Keratinocyte (primary cell): ENCODE data around the gene NDUFA13. TPM values are rescaled to one million over a fixed set of nuclear protein-coding genes. Genes with fewer than 3 reads are reported as not detected.
"Not testable (repeated sequence)": the region's sequence is repeated elsewhere in the genome, so short reads cannot be mapped to it uniquely, and the experiment has no call there.

Experiments used
- DNase-seq: peaks from one replicate; pipeline ENCODE4 v3.0.0-alpha.2; 2011; ENCODE audit warnings: low read depth, missing footprints, low spot score
- FAIRE-seq: peaks from 2 replicates; lab custom pipeline; 2011; peaks lifted over from hg19 to GRCh38; lab: Jason Lieb, UNC
- H2AFZ ChIP-seq: 2 replicates; pipeline ENCODE4 v1.6.0; 2012; ENCODE audit warnings: low read length, control low read depth, inconsistent platforms; ENCODE audit not compliant: control insufficient read depth
- H3K27ac ChIP-seq: 2 replicates; pipeline ENCODE4 v1.5.1; 2011; ENCODE audit warnings: low read length; ENCODE audit not compliant: control insufficient read depth, insufficient read depth
- H3K27me3 ChIP-seq: 3 replicates; pipeline ENCODE4 v1.6.0; 2011; ENCODE audit warnings: low read length; ENCODE audit not compliant: control insufficient read depth, insufficient read depth; ENCODE audit errors: extremely low read depth
- H3K36me3 ChIP-seq, 2 experiments: 2 replicates in 1 of 2; 3 replicates in 1 of 2; pipeline ENCODE4 v1.5.1; 2011; ENCODE audit warnings: low read length in 2 of 2, mild to moderate bottlenecking in 1 of 2; ENCODE audit not compliant: control insufficient read depth in 2 of 2, insufficient read depth in 2 of 2; ENCODE audit errors: extremely low read depth in 1 of 2
- H3K4me1 ChIP-seq: 3 replicates; pipeline ENCODE4 v1.5.1; 2011; ENCODE audit warnings: low read length; ENCODE audit not compliant: control insufficient read depth, insufficient read depth; ENCODE audit errors: extremely low read depth
- H3K4me2 ChIP-seq: 3 replicates; pipeline ENCODE4 v1.6.0; 2011; ENCODE audit warnings: low read depth, low read length; ENCODE audit not compliant: control insufficient read depth, insufficient read depth; ENCODE audit errors: extremely low read depth
- H3K4me3 ChIP-seq, 3 experiments: fragments of 200-600 bp in 1 of 3; sonication (generic) in 1 of 3; 2 replicates in 2 of 3; 3 replicates in 1 of 3; pipeline ENCODE4 v1.5.1; 2011 to 2016; ENCODE audit warnings: low read length in 3 of 3, mild to moderate bottlenecking in 3 of 3, control low read depth in 2 of 3, inconsistent platforms in 1 of 3, low read depth in 1 of 3, mixed read lengths in 1 of 3, mixed run types in 1 of 3, moderate library complexity in 1 of 3; ENCODE audit not compliant: control insufficient read depth in 2 of 3, insufficient read depth in 2 of 3; ENCODE audit errors: extremely low read depth in 1 of 3
- H3K79me2 ChIP-seq: 2 replicates; pipeline ENCODE4 v1.6.0; 2012; ENCODE audit warnings: low read length; ENCODE audit not compliant: control insufficient read depth, insufficient read depth
- H3K9ac ChIP-seq: 3 replicates; pipeline ENCODE4 v1.6.0; 2011; ENCODE audit warnings: low read length; ENCODE audit not compliant: control insufficient read depth, insufficient read depth; ENCODE audit errors: extremely low read depth
- H3K9me1 ChIP-seq: 3 replicates; pipeline ENCODE4 v1.6.0; 2011; ENCODE audit warnings: low read length; ENCODE audit not compliant: control insufficient read depth, insufficient read depth; ENCODE audit errors: extremely low read depth
- H3K9me3 ChIP-seq: 2 replicates; pipeline ENCODE4 v1.5.1; 2012; ENCODE audit warnings: low read depth, low read length; ENCODE audit not compliant: control insufficient read depth
- H4K20me1 ChIP-seq: 3 replicates; pipeline ENCODE4 v1.6.0; 2011; ENCODE audit warnings: low read length; ENCODE audit not compliant: control insufficient read depth, insufficient read depth; ENCODE audit errors: extremely low read depth
- EZH2 ChIP-seq: IDR thresholded peaks from one replicate; pipeline ENCODE4 v1.6.1; 2012; ENCODE audit warnings: inconsistent platforms, mild to moderate bottlenecking, low read length, moderate library complexity
- dilution Hi-C: fragments of 300-500 bp; cut with MboI; formaldehyde crosslinking; loops from one replicate; pipeline ENCODE4 v1.7.0; 2020; ENCODE audit warnings: low sequenced_read_pairs; ENCODE audit not compliant: extremely low pct_ligation_motif_present
- polyA plus RNA-seq, 5 experiments: library from polyadenylated mRNA; depleted of rRNA in 3 of 5; stranded (reverse) in 3 of 5; stranded (forward) in 1 of 5; unstranded in 1 of 5; fragments of >200 nt; gene quantifications; 1 replicate in 1 of 5; 2 replicates in 3 of 5; 3 replicates in 1 of 5; pipeline versions ENCODE4 v1.2.1 to v1.2.3, GENCODE V29; 2011 to 2012; ENCODE audit warnings: missing spikeins in 2 of 5, low read depth in 1 of 5, low replicate concordance in 1 of 5
- TF ChIP-seq, protein P1 (sequence below), 3 experiments: IDR thresholded peaks in 1 of 3; conservative IDR thresholded peaks in 1 of 3; optimal IDR thresholded peaks in 1 of 3; 2 replicates in 2 of 3; 3 replicates in 1 of 3; pipeline versions ENCODE3 to v1.5.1; 2011; ENCODE audit warnings: low read length in 3 of 3, mild to moderate bottlenecking in 3 of 3, moderate library complexity in 2 of 3, control low read depth in 1 of 3, inconsistent platforms in 1 of 3; ENCODE audit not compliant: insufficient read depth in 2 of 3; ENCODE audit errors: extremely low read depth in 1 of 3

The NDUFA13 gene
- polyA plus RNA-seq, 1 donor (not counting 4 experiments of a cell fraction or from before 2014, with no cell fraction given): 343 TPM

DNA sequence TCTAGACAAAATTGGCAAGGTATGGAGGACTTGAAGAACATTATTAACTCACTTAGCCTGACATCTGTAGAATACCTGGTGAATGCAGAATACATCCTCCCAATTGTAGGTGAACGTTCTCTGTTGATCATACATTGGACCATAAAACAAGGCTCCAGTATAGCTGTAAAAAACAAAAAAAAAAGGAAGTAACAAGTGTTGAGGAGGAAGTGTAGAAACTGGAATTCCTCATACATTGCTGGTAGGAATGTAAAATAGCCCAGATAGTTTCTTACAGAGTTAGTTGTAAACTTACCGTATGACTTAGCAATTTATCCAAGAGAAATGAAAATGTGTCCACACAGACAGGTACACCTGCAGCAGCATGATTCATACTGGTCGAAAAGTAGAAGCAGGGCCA, 45.4 kb upstream of the NDUFA13 start:
- FAIRE-seq (no peak), DNase-seq (no peak)
- H3K27me3 ChIP-seq: no peaks in the 10 kb centered on the region
- H3K4me3 ChIP-seq: no peak overlapping the region
- H3K9me3 ChIP-seq: peaks cover 2% of the 10 kb centered on the region
- H3K4me2 ChIP-seq: no peak overlapping the region
- peaks cover 3% of the 10 kb centered on the region for H3K9me1 ChIP-seq
- H3K79me2 ChIP-seq: peaks cover 73% of the 10 kb centered on the region
- no peaks in the 10 kb centered on the region for H3K4me1 ChIP-seq
- no peak overlapping the region for H2AFZ ChIP-seq
- TF ChIP-seq, protein P1, sequence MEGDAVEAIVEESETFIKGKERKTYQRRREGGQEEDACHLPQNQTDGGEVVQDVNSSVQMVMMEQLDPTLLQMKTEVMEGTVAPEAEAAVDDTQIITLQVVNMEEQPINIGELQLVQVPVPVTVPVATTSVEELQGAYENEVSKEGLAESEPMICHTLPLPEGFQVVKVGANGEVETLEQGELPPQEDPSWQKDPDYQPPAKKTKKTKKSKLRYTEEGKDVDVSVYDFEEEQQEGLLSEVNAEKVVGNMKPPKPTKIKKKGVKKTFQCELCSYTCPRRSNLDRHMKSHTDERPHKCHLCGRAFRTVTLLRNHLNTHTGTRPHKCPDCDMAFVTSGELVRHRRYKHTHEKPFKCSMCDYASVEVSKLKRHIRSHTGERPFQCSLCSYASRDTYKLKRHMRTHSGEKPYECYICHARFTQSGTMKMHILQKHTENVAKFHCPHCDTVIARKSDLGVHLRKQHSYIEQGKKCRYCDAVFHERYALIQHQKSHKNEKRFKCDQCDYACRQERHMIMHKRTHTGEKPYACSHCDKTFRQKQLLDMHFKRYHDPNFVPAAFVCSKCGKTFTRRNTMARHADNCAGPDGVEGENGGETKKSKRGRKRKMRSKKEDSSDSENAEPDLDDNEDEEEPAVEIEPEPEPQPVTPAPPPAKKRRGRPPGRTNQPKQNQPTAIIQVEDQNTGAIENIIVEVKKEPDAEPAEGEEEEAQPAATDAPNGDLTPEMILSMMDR (optimal IDR thresholded peaks at IDR 0.05 in 1 of 3, IDR thresholded peaks at IDR 0.05 in 1 of 3, conservative IDR thresholded peaks at IDR 0.05 in 1 of 3; ENCODE audit: extremely low read depth in 1 of 3, insufficient read depth in 2 of 3, low read length in 3 of 3): no peak
- TF ChIP-seq EZH2: no peak
- no peak overlapping the region for H3K9ac ChIP-seq
- H3K36me3 ChIP-seq: peaks cover 31 to 38% of the 10 kb centered on the region in 2 experiments
- dilution Hi-C loops: no loop called here
- H3K27ac ChIP-seq: no peak overlapping the region
- peaks cover 14% of the 10 kb centered on the region for H4K20me1 ChIP-seq

DNA sequence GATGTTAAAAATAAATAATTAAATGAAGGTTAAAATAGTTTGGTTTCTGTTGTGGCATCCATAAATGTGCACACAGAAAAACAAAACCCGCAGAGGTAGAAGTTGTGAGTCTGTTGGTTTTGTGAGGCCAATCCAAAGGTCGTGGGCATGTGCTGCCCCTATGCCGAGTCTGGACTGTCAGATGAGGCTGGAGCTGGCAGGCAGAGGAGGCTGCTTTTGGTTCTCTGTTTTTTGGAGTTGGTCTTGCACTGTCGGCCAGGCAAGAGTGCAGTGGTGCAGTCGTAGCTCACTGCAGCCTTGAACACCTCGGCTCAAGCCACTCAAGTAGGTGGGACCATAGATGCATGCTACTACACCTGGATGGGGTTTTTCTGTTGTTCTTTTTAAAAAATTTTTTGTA, 44.3 kb upstream of the NDUFA13 start:
- DNase-seq (no peak), FAIRE-seq (no peak)
- H3K9me3 ChIP-seq: peaks cover 2% of the 10 kb centered on the region
- H3K4me3 ChIP-seq: no peak overlapping the region
- H3K27ac ChIP-seq: no peak overlapping the region
- H3K4me1 ChIP-seq: no peaks in the 10 kb centered on the region
- peaks cover 17% of the 10 kb centered on the region for H4K20me1 ChIP-seq
- peaks cover 73% of the 10 kb centered on the region for H3K79me2 ChIP-seq
- H3K9ac ChIP-seq: no peak overlapping the region
- dilution Hi-C loops: no loop called here
- H3K27me3 ChIP-seq: no peaks in the 10 kb centered on the region
- H3K9me1 ChIP-seq: peaks cover 3% of the 10 kb centered on the region
- no peak for TF ChIP-seq EZH2
- TF ChIP-seq, protein P1 (optimal IDR thresholded peaks at IDR 0.05 in 1 of 3, IDR thresholded peaks at IDR 0.05 in 1 of 3, conservative IDR thresholded peaks at IDR 0.05 in 1 of 3; ENCODE audit: extremely low read depth in 1 of 3, insufficient read depth in 2 of 3, low read length in 3 of 3): no peak
- H2AFZ ChIP-seq: no peak overlapping the region
- H3K36me3 ChIP-seq: peaks cover 22 to 35% of the 10 kb centered on the region in 2 experiments
- no peak overlapping the region for H3K4me2 ChIP-seq

DNA sequence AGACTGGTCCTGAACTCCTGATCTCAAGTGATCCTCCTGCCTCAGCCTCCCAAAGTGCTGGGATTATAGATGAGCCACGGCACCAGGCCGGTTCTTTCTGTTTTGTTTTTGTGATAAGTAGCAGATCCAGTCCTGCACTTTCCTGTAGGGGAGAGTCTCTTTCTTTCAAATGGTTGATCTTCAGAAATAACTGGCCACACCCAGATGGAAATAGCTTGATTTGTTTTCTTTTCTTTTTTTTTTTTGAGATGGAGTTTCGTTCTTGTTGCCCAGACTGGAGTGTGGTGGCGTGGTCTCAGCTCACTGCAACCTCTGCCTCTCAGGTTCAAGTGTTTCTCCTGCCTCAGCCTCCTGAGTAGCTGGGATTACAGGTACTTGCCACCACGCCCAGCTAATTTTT, 43.9 kb upstream of the NDUFA13 start:
- DNase-seq, dilution Hi-C loops: not testable (repeated sequence)
- H3K79me2 ChIP-seq: peaks cover 76% of the 10 kb centered on the region

More for the DNA sequence above, 43.9 kb upstream of the NDUFA13 start:
- not testable (repeated sequence) for H3K9me1 ChIP-seq, H3K27me3 ChIP-seq, FAIRE-seq, H3K9ac ChIP-seq, H3K4me1 ChIP-seq, H2AFZ ChIP-seq, H3K9me3 ChIP-seq, H3K27ac ChIP-seq, H3K4me3 ChIP-seq, H3K4me2 ChIP-seq
- peaks cover 22 to 35% of the 10 kb centered on the region in 2 experiments for H3K36me3 ChIP-seq
- H4K20me1 ChIP-seq: peaks cover 17% of the 10 kb centered on the region
